Stimulated activated CD8-positive, alpha-beta memory T cell treated with anti-CD3 and anti-CD28 coated beads, Interleukin-12 subunit alpha, Interleukin-12 subunit beta, amount 100 ng/mL, for 24 hours (primary cell): ENCODE measurements around the gene KCNQ5.

Source experiments
- DNase-seq: peaks from one replicate; pipeline ENCODE4 v3.0.0-alpha.2; 2020; ENCODE audit errors: extremely low read depth

Gene KCNQ5

DNA sequence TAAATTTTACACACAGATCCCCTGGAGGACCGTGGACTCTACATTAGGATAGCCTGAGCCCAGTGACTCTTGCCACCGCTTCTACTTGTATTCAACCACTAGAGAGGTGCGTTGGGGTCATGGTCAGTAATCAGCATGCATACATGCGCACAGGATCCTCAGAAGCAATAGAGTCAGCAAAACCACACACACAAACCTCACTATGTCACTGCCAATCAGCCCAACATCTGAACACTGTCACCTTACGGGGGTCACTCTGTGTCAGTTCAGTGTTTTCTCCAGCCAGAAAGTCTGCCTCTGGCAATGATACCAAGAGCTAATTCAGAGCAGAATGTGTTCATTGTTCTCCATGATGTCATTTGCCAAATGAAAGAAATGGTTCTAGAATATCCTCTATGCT, 378.1 kb downstream of the KCNQ5 start:
- no peak for DNase-seq

DNA sequence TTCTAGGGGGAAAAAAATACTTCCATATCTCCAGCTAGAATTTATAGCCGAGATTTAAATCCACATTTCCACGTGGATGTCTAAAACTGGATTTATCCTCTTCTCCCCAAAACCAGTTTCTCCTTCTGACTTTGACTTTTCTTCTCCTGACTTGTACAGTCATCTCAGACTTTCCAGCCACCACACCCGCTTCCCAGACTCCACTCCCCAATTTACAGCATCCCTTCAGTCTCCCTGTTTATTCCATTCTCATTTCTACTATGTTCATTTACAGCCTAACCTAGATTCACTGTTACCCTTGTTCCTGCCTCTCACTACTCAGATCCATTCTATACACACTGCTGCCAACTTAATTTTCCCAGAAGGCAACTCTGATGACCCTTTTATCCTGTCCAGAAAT, 378.6 kb downstream of the KCNQ5 start:
- no peak for DNase-seq

DNA sequence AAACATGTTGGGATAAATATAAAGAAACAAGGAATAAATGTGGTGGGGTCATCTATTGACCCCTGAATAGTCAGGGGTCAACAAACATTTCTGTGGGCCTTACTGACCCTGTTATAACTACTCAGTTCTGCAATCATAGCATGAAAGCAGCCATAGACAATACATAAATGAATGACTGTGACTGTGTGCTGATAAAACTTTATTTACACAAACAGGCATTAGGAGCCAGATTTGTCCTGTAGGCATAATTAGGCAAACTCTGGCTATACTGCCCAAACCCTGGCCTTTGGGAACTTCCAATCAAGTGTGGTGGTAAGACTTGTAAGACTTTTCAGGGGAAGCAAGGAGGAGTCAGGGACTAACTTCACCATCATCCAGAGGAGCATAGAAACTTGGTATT, 380.7 kb downstream of the KCNQ5 start:
- no peak for DNase-seq

DNA sequence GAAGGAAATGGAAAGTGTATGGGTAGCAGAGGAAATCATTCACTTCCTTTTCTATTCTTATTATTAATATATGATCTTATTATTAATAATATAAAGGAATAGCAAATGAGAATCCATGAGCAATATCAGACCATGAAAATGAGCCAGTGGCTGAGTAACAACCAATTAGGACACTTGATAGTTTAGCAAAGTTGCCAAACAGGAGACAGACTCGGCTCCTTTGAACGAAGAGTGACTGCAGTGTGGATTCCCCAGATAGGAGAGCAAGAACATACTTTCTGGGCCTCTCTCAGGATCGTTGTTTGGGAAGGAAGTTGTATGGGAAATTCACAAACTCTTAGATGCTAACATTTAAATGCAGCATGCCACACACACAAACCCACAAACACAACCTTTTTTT, 381.4 kb downstream of the KCNQ5 start:
- DNase-seq: no peak

DNA sequence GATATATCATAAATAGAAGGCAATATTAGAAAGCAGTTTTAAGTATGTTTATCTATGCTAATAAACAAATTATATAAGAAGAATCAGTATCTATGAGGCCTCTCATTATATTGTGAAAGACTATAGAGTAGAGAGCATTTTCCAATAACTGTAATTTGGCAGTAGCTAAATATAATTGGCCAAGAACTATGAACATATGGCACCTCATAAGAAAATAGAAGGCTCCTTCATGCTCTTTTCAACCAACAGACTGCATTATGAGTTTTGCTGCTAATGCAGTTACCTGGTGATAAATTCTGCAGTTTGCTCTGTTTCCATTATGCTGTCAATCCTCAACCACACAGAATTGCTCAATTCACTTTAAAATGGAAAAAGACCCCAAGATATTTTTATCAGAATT, 382.4 kb downstream of the KCNQ5 start:
- DNase-seq: no peak

DNA sequence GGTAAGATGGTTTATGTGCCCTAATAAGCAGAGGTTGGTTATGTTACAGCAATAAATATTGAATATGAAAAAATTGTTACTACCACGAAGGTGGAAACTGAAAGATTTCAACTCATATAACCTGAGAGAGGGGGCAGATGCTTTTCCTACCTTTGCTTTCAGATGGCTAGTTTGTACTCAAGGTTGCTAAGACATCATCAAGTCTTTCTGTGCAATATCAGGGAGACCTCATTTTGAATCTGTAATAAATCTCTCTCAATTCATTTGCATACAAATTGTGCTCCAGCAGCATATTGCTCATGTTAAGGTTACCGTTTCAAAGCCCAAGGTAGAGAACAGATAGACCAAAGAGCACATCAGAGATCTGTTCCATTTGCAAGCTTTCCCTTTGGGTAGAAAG, 383.0 kb downstream of the KCNQ5 start:
- no peak for DNase-seq

DNA sequence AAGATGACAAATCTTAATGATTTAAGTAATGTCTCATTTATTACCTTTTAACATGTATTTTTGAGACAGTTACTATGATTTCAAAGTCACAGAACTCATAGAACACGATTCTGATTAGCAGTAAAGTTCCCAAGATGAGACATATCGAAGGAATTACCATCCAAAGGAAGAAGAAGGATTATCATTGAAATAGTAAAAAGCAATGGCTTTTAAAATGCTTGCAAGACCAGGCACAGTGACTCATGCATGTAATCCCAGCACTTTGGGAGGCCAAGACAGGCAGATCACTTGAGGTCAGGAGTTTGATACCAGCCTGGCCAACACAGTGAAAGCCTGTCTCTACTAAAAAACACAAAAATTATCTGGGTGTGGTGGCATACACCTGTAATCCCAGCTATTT, 384.3 kb downstream of the KCNQ5 start:
- no peak for DNase-seq

DNA sequence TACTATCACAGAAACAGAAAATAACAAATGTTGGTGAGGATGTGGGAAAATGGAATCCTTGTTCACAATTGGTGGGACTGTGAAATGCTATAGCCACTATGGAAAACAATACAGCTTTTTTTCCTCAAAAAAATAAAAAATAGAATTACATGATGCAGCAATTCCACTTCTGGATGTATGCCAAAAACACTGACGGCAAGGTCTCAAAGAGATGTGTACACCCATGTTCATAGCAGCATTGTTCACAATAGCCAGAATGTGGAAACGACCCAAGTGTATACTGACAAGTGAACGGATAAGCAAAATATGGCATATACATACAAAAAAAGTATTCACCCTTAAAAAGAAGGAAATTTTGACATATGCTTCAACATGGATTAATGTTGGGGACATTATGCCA, 390.1 kb downstream of the KCNQ5 start:
- DNase-seq: no peak

DNA sequence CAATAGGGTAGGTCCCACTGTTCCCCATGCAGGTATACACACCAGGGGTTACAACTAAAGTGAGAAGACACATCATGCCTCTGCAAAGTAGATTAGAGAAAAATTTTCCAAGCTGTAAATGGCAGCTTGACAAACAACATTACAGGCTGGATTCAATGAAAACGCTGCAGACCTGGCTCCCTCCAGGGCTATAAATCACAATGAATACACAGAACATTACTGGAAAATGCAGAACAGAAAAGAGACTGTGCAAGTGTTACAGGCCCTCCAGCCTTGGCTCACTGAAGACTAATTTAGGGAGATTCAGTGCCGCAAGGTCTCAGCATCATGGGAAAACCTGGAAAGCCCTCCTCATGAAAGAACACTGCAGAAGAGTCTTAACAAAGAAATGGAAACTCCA, 395.6 kb downstream of the KCNQ5 start:
- DNase-seq: no peak

DNA sequence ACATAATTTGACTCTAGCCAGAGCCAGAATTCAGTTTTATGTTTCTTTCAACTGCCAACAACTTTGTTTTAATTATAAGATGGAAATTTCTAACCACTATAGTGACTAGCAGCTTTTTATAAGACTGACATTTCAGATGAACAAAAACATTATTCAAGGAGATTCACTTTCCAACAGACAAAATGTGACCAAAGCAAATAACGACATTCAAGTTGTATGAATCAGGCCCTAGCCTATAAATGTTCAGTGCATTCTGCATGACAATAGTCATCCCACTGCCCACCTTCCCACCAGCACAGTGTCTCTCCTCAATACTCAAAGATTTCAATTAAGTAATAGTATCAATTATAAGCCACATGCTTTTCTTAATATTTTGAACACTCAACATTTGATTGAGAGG, 402.7 kb downstream of the KCNQ5 start:
- DNase-seq: no peak

DNA sequence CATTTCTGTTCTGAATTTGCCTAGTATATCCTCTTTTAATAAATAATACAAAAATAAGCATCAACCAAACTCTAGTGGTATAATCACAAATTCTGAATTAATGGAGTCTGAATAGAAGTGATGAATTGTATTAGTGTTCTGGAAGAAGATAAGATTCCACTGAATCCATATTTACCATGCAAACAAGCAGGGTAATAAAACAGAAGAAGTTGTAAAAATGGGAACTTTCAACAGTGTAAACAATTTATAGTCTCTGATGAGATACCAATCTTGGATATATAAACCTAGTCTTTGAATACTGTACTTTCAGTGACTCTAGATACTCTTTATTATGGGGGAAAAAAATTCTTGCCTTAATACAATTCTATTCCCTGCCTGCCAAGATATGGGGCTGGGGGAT, 405.8 kb downstream of the KCNQ5 start:
- DNase-seq: no peak

DNA sequence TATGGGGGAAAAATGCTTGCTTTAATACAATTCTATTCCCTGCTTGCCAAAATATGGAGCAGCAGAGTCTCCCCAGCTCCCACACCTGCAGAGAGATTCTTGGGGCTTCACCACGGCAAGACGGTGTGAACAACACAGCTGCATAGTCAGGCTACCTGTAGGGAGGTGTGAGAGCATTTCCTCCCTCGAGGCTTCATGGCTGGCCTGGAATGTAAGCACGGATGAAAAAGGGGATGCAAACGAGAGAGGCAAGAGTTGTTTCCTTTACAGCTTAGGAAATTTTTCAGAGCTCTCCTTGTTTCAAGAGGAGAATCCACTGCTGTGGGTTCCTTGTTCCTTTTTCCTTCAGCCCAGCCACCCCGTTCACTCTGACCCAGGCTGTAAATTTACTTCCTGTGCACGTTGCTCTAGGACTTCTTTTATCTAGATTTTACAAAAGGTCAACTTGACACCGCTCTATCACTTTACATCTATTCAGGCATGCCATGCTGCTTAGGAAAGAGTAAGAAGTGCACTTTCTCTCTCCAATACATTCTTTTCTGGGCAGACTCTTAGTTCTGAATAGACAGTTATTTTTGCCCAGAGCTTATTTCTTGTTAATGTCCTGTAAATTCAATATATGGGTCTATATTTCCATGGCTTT, 406.4 kb downstream of the KCNQ5 start:
- no peak for DNase-seq

DNA sequence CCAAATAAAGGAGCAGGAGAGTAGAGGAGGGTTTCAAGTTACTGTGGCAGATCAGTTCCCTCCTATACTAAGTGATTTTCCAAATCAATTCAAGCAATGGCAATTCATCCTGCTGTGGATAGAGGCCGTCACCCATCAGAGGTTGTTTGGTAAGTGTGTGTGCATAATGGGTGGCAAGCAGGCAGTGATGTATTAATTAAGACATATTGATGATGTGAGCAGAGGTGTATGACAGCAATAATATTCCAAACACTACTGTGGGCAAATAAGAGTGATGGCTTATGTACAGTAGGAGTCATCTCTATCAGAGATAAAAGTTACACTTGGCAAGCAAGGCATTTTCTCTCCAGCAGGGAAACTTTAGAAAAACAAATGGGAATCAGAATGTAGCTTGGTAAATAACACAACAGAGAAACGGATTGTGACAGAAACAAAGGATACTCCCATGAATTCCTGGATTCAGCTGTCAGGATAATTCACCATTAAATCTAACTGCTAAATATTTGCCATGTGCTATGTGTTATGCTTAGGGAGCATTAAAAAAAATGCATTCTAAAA, 407.1 kb downstream of the KCNQ5 start:
- no peak for DNase-seq

DNA sequence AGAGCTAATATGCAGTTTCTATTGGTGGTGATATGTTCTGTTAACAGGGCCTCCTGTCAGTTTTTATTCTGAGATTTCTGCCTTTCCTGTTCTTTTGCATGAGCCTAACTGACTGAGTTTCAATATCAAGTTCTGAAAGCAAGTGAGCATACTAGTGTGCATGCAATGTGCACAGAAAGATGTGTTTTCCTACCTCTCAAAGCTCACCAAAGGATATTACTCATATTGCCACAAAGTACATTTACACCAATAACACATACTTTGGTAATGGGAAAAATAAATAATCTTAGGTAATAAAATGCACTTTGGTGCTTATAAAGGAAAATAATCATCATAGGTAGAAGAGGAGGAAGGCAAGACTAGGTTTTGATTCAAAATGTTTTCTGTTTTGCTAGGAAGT, 408.4 kb downstream of the KCNQ5 start:
- no peak for DNase-seq

DNA sequence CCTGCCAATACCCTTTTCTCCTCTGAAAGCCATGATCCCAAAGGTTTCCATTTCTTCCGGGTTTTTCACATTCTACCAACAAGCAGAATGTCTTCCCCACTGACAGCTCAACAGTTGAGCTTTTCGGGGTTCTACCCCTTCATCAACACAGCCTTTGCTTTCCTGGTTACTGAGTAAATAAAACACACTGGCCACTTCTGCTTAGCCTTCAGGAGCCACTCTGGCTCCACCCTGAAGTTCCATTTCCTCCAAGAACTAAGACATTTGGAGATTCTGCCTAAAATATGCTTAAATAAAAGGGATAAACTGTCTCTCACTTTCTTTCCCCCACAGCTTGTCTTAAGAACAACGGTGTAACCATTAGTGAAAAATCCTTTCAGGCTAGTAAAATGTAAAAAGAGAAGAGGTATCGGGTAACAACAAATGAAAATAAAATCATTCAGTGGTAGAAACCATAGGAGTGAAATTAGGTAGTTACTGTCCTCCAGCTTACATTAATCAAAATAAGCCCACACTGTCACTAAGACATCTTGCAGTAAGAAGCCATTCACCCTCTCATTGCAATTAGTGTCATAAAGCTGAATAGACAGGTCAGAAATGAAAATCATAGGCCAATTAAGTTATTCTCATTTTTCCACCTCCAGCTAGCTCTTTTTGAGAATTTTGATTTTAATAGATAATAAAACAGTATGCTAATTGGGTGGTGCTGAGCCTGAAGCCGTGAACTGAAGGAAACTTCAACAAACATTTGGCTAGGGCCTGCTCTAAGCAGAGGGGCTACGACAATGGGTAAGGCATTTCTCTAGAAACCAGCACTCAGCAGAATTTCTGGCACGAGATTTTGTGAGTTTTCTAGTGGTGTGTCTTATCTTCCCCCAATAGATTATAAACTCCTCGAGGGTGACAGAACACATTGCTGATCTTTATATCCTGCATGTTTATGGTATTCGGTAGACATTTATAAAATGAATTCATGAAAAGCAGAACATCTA, 409.2 kb downstream of the KCNQ5 start:
- DNase-seq: no peak

DNA sequence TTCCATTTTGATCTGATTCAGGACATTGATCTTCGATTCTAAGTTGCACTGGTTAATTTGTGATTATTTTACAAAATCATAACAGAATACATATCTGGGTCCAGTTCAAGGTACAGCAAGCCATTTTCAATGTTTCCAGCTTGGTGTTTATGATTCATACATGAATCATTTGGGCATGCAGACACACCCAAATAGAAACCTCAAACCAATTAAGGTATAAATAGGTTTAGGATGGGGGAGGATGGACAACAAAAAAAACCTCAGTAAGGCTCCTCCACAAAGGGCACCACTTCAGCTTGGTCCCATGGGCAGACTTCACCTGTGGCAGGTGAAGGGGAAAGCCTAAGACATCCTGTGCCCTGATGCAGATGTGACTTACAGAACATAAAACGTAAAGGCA, 410.7 kb downstream of the KCNQ5 start:
- DNase-seq: no peak

DNA sequence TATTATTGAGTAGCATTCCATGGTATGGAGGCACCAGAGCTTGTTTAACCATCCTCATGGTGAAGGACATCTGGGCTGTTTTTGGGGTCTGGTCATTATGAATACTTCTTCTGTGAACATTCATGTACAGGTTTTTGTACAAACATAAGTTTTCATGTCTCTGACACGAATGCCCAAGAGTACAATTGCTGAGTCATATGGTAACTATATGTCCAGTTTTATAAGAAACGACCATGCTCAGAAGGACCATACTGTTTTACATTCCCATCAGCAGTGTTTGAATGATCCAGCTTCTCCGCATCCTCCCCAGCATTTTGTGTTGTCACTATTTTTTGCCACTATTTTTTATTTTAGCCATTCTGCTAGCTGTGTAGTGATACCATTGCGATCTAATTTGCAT, 414.8 kb downstream of the KCNQ5 start:
- no peak for DNase-seq

DNA sequence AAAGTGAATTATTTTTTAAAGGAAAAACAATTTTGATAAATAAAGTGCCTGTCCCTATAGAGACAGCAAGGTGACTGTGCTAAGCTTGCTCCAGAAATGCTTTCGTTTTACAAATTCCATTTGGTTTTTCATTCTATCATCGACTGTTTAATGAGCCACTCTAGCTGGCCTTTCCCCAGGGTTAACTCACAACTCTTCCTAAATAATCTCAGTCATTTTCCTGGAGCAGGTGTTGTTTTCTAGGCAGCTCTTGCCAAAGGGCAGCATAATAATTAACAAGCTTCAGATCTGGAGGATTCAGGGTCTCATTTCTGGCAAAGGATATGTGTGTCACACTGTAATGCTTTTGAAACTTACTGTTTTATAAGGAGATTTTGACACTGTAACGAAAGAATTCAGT, 419.2 kb downstream of the KCNQ5 start:
- no peak for DNase-seq

DNA sequence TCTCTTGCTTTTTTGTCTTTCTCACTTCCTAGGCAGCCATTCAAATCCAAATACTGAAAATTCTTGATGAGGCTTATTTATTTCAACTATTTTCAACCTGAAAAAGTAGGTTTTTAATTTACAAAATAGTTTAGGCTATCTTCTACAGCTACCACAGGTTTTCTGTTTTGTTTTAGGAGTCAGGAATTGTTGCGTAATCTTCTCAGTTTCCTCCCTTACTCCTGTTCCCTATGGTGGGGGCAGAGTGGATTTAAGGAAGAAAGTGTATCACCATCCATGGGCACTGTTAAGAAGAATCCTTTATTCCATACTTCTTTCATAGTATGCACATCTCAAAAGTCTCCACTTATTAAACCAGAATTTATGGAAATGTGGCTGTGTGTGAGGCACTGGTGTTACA, 421.0 kb downstream of the KCNQ5 start:
- no peak for DNase-seq

DNA sequence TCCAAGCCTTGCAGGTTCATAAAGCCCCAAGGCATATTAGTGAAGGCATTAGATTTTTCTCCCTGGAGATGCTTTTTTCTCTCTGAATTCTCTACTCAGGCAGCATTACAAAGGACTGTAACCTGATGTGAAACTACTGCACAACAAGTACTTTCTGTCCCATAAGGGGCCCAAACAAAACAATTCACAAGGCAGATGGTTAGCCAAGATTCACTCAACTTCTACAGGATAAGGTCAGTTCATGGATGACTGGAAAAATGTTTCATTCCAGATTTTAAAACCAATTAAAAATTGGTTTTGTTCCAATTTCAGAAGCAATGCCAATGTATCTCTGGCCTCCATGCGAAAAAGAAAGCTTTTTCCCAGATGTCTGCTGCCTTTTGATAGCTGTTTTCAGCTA, 421.6 kb downstream of the KCNQ5 start:
- no peak for DNase-seq

DNA sequence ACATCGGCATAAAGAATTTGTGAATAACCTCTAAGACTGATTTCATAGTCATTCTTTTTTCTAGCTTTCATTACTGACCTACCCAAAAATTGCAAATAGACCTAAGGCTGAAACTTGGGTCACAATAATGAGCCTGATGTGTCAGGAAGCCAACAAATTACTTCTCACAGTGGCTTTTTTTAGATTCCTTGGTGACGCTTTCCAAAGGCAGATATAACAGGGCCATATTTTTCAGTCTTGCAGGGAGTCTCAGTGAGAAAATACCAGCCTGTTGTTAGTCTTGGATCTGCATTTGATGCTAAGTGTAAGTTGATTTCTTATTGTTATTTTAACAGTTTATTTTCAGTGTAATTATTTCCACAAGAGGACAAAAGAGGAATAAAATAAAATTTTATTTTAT, 423.7 kb downstream of the KCNQ5 start:
- DNase-seq: no peak

DNA sequence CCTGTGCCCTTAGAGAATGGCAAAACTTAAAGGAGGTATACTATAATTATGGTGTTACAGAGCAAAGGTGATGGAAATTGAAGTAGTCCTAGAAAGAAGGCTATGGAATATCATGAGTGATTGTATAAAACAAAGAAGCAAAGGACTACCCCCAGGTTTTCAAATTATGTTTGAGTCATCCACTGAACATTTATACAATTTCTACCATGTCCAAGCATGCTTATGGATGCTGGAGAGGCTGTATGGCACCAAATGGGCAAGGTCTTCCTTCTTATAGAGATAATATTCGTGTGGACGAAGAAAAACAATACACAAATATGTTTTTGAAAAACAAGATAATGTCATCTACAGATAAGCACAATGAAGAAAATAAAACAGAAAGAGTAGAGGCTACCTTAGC, 425.9 kb downstream of the KCNQ5 start:
- DNase-seq: no peak

DNA sequence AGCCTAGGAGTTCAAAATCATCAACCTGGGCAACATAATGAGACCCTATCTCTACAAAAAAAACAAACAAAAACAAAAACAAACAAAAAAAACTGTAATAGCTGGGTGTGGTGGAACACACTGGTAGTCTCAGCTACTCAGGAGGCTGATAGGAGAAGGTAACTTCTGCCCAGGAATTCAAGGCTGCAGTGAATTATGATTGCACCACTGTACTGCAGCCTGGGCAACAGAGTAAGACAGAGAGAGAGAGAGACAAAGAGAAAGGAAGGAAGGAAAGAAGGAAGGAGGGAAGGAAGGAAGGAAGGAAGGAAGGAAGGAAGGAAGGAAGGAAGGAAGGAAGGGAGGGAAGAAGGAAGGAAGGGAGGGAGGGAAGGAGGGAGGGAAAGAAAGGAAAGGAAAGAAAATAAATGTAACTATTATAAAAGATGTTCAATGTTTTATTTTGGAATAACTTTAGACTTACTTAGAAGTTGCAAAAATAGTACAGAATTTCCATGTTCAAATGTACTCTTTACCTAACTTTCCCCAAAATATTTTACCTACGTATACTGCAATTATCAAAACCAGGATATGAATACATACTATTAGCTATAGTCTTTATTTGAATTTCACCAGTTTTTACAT, 428.2 kb downstream of the KCNQ5 start:
- DNase-seq: no peak
